Right lobe of liver (tissue), 4 donors: ENCODE results near the gene NELFB.

Experiments
- CTCF ChIP-seq, 4 donors: fragments of 200-600 bp in 3 of 4; fragments of 450-650 bp in 1 of 4; IDR thresholded peaks; one replicate each; pipeline versions ENCODE4 v1.5.1 to v1.8.0; 2016 to 2022; ENCODE audit warnings: antibody characterized with exemption in 4 of 4, mild to moderate bottlenecking in 2 of 4
- POLR2A ChIP-seq: fragments of 450-650 bp; IDR thresholded peaks from one replicate; pipeline ENCODE4 v1.6.1; 2017; ENCODE audit warnings: antibody characterized with exemption, mild to moderate bottlenecking
- donor health status: DM: no; HTN: no; CAD: no.
- donor health status: DM: no; HTN: no; CAD: no.
- donor health status: DM: no; HTN: yes; CAD: no.

GRCh38 chr9:137271696-137272076 is 16.6 kb downstream of the NELFB start:
- TF ChIP-seq CTCF (IDR thresholded peaks at IDR 0.05) (no peak), POLR2A (no peak)
